GM21390 (cell line): Measurements from ENCODE around the gene ZSCAN22.
A peak's percentile ranks its signal among the peaks of the same experiment; 100 is the strongest.
"Not testable (repeated sequence)": the region's sequence is repeated elsewhere in the genome, so short reads cannot be mapped to it uniquely, and the experiment has no call there.

Experiments used
- ATAC-seq: cut with Tn5 transposase; IDR thresholded peaks from one replicate; pipeline ENCODE4 v1.9.1; 2021; ENCODE audit not compliant: unreplicated experiment

ZSCAN22 gene

DNA sequence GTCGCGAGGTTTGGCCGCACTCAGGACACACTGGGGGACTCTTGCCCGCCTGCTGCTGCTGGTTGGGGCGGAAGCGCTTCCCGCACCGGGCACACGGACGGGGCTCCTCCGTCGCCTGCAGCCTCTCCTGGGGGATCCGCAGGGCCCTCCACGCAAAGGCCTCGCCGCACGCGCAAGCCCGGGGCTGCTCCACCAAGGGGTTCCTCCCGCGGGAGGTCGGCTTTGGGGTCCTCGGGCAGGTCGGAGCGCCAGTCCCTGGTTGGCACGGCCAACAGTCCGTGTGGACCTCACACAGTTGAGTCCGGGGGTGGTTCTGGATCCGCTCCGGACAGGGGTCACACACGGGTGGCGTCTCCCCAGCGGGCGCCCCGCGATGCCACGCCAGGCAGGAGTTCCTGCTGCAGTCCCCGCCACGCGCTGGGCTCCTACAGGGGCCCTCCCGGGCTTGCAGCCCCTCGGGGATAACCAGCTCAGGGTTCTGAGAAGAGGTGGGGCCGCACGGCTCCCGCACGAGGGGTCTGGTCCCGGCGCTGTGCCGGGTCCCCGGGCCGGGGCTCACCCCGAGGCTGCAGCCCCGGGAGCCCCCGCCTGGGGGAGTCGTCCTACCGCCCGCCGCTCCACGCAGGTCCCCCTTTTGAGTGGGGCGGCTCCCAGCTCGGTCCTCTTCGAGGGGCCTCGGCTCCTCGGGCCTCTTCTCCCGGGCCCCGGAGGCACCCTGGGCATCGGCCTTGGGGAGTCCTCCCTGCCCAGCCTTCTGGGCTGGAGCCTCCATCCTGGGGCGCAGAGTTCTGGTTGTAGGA lies 42.0 kb downstream of the ZSCAN22 start:
- ATAC-seq = no peak

DNA sequence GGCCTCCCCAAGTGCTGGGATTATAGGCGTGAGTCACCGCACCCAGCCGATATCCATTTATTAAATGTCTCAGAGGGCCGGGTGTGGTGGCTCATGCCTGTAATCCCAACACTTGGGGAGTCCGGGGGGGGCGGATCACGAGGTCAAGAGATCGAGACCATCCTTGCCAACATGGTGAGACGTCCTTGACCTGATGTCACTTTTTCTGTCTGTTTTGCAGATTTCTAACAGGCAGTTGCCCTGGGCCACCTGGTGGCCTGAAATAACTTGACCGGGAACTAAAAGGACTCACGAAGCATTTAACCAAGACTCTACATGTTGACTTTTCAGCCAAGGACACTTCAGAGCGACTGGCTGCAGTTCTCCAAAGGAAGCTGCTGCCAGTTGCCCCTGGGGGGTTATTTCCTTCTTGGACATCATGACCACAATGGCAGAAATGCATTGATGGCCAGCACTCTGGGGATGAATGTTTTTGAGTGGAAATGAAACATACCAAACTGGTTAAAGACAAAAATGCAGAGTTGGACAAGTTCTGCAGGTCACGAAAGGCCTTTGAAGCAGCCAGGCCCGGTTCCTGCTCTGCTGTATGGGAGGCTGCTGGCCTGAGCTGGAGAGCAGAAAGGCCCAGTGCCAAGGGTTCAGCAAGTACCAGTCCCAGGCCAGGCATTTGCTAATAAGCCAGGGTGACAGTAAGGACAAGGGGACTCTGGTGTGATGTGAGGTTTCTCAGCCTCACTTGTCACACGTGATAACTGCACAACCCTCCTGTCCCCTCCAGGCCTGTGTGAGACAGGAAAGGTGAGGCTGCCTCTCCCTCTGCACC lies 45.7 kb downstream of the ZSCAN22 start:
- ATAC-seq = no peak

DNA sequence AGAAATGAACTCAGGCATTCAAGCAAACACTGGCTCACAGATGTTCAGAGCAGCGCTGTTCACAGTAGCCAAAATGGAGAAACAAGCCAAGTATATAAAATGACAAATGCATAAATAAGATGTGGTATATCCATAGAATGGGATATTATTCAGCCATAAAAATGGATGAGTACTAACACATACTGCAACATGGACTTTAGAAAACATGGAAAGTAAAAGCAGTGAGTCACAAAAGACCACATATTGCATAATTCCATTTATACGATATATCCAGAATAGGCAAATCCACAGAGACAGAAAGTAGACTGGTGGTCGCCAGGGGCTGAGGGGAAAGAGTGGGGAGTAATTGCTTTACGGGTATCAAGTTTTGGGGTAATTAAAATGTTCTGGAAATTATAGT lies 47.4 kb downstream of the ZSCAN22 start:
- ATAC-seq = no peak

DNA sequence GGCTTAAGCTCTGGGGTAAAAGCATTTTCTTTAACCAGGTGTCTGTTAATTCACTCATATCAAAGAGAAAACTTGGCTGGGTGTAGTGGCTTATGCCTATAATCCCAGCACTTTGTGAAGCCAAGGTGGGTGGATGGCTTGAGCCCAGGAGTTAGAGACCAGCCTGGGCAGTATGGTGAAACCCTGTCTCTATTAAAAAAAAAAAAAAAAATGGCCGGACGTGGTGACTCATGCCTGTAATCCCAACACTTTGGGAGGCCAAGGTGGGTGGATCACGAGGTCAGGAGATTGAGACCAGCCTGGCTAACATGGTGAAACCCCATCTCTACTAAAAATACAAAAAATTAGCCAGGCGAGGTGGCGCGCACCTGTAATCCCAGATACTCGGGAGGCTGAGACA lies 49.9 kb downstream of the ZSCAN22 start:
- ATAC-seq = not testable (repeated sequence)

DNA sequence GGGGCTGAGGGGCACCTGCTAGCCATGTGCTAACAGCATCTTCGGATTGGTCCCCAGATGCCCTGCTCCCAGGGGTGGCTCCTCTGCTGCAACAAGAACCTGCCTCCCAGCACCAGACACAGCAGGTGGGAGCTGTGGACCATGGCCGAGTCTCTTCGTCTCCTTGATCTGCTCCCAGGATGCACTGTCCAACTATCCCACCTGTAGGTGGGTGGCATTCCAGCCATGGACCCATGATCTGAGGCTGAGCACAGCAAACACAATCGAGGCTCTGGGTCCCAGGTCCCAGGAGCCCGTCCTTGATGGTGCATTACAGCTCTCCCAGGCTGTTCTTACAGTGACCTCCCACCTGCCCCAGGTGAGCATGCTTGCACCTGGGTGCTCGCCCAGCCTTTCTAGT lies 52.5 kb downstream of the ZSCAN22 start:
- no peak for ATAC-seq

DNA sequence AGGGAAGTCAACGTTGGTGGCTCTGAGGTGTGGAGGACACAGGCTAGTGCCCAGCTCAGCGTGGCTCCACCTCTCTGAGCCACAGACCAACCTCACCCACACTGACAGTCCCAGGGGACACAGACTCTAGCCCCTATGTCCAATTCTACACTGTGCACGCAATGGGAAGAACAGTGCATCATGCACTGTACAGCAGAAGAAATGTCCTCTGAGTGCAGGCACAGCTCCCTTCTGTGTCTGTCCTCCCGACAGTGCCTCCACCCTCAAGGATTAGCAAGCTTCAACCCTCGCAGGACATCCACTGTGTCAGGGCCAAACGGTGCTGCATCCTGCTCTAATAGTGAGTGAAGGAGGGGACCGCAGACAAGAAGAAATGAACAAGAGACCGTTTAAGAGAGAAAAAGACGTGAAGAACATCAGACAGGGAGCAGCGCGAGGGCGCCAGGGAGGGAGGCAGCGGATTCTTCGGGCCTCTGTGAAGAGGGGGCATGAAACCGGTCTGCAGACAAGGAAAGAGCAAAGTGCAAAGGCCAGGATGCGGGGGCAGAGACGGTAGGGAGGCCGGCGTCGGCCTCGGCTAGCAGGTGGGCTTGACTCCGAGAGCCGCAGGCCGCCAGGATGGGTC lies 53.4 kb downstream of the ZSCAN22 start:
- no peak for ATAC-seq

DNA sequence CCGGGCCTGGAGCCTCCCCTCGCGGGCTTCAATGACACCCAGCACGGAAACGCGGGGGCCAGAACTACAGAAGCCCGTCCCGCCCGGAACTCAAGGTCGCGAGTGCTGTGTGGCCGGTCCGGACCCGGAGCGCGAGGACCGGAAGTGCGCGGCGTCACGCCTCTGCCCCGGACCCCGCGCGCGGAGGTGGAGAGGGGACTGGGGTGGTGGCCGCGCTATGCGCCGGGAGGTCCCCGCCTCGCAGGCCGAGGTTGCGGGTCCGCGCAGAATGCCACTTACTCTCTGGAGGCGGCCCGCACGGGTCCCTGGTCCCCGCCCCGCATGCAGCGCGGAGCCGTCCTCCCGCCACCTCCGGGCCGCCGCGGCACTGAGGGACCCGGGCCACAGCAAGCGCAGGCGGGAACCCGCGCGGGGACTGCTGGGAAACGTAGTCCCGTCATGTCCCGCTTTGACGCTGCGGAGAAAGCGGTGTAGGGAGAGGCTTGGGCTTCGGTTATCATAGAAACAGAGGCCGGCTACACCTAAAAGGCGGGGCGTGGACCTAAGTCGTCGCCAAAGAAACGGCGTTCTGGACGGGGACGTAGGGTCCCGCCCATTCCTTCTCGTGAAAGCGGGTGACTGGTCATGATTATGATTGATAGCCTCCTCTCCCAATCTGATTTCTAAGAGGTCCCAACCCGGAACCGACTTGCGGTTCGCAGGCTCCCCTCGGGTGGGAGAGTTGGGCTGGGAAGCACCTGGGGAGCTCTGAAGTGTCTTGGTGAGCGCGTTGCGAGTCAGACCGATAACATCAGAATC lies 54.1 kb downstream of the ZSCAN22 start, which contains the start of gene ZNF837:
Gene ZNF837, minus strand, starts transcription at position 369 of the 798 bp plus-strand sequence. CDS start 11,698 bp downstream, outside the sequence.
- peak; percentile 73 for ATAC-seq

DNA sequence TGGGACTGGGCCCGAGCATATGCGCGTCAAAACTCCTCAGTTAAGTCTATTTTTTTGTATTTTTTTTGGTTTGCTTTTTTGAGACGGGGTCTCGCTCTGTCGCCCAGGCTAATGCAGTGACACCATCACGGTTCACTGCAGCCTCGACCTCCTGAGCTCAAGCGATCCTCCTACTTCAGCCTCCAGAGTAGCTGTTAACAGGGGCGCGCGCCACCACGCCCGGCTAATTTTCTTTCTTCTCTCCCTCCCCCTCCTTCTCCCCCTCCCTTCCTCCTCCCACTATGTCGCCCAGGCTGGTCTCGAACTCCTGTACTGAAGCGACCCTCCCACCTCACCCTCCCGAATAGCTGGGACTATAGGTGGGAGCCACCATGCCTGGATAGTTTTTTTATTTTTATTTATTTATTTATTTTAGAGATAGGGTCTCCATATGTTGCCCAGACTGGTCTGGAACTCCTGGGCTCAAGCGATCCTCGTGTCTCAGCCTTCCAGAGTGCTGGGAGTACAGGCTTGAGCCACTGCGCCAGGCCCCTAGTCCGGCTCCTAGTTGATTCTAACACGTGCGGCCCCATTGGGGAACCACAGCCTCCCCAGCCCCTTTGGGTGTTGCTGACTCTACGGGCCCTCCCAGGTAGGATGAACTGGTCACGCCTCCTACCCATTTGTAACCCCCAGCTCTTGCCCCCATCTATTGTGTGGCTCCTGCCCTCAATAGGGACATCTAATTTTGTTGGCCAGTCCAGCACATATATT lies 54.8 kb downstream of the ZSCAN22 start:
- ATAC-seq = no peak

DNA sequence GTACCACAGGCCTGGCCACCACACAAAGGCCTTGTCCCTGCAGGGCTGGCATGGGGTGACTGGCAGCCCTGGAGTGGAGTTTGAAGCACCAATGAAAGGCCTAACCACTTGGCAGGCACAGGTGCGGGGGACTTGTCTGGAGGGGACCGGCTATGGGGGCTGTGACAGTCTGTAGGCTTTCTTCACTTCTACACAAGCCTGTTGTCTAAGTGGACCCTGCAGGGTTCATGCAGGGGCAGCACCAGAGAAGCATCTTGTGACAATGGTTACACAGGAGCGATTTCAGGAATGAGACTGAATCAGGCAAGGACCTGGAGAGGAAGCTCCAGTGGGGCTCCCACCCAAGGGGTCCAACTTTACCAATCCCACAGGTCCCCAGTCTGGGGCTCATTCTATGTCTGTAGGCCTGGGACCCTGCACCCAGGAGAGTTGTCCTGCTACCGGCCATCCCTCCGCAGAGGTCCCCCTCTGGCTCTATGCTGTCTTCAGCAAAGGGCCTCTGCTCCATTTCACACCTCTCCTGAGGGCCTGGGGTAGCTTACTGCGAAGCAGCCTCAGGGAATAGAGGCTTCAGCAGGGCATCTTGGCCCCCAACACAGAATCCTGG lies 56.3 kb downstream of the ZSCAN22 start:
- no peak for ATAC-seq

DNA sequence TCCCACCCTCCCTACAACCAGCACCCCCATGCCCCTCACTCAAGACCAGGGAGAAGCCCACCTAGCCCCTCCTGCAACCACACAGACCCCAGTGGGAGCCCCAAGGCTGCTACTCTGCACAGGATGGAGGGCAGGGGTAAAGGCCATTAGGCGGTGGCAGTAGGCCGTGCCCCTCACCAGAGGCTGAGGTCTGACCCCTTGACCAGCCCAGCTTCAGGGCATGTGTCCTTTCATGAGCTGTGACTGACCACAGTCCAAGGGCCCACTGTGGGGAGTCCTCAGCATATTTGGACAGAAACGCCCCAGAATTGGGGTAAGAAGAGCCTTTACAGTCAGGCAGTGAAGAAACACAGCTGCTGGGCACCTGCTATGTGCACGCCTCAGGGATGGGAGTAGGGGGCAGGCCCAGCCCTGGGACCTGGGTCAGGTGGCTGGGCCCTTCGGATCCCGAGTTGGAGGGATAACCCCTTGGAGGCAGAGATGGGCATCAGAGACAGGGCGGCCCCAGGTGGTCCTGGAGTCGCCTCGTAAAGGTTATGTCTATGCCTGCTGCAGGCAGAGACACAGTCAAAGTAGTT lies 58.6 kb downstream of the ZSCAN22 start:
- ATAC-seq = no peak

DNA sequence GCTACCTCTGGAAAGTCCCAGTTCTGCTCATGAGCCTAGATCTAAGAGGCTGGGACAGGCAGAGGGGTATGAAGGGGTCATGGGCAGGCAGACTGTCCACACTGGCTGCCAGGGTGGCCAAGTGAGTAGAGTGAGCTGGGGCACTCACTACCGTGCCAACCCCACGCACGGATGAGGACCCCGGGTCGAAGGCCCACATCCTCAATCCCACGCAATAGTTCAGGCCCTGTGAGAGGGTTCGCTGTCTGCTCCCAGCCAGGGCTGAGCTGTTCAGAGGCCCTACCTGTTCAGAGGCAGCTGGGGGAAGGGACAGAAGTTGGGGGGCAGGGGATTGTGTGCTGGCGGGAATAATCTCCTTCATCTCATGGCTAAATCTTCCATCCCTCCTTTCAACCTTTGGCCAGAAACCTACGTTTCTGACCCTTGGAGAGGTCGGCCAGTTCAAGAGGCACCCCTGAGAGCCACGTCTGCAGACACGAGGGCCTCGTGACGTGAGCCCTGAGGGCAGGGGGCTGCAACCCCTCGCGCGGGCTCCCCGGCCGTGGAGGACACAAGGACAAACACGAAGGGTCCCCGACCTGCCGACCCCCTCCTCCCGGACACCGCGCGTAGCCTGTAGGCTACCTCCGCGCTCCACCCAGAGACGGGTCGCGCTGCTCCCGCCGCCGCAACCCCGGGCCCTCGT lies 59.2 kb downstream of the ZSCAN22 start:
- ATAC-seq = no peak

DNA sequence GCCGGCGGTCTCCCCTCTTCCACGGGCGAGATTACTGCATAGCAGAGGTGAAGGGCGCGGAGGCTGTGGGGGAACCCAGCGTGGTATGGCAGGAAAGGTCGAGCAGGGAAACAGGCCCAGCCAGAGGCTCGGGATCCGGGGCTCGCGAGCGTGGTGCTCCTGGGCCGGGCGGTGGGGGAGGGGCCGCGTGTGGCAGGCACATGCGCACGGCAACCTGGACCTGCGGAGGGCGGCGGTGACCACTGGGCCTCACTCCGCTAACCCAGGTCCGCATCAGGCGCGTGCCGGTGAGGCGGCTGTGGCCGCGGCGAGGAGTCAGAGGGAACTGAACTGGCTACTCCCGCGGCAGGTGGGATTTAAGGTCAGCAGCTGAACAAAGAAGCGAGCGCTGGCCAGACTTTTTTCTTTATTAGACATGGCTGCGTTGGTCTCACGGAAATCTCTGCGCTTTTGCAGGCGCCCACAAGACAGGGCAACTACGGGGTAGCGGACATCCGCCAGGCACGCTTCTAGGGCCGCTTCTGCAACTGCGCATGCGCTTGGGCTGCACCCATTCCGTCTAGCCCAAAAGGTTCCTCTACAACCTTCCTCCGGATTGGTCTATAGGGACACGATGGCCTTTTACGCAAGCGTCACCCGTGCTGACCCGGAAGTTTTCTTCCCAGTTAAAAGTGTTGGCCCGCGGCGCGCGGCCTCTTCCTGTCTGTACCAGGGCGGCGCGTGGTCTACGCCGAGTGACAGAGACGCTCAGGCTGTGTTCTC lies 60.0 kb downstream of the ZSCAN22 start, which contains the start of gene RPS5:
Gene RPS5, plus strand, starts transcription at position 694 of the 762 bp plus-strand sequence. CDS start 869 bp downstream, outside the sequence.
- peak; percentile 89 for ATAC-seq

DNA sequence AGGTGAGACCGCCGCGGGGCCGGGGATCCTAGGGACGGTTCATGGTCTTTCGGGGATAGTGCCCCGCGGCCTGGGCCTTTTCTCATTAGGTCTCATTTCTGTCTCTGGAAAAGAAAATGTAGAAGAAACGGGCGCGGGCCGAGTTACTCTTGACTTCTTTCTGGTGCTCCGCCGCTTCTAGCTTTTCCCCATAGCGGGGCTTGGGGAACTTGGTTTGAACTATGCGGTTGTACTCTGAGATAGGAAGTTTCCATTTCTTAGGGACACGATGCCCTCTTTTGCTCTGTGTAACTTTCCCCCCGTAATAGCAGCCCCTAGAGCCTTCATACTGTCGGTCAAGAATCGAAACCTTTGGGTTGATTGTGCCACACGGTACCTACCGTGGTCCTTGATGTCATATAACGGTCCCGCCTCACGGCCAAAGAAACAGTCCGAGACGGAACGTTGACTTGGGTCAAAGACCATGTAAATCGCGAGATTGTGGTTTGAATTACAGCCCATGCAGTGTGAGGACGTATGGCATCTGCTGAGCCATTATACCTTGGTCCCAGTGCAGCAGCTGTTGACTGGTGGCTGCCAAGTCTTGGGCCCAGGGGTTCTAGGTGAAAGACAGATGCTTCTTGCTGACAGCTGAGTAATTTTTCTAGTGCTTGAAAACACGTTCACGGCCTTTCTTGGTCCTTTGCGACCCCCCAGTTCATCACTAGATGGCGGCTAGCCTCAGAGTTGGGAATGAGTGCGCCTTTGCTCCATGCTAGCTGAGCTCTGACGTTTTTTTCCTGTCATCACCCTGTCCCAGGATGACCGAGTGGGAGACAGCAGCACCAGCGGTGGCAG lies 60.8 kb downstream of the ZSCAN22 start:
- no peak for ATAC-seq

DNA sequence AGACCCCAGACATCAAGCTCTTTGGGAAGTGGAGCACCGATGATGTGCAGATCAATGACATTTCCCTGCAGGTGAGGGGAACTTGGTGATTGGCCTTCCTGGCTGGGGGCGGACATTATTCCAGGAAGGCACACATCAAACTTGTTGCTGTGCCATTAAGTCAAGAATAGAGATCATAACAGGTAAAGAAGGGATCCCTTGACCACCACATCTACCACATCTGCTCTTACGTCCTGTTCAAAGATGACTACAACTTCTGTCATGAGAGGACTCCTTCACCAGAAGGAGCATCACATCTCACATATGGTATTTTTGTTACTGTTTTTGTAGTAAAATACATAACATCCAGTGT lies 61.4 kb downstream of the ZSCAN22 start:
- no peak for ATAC-seq
